ENCODE measurements around the gene YIPF5.

DNA sequence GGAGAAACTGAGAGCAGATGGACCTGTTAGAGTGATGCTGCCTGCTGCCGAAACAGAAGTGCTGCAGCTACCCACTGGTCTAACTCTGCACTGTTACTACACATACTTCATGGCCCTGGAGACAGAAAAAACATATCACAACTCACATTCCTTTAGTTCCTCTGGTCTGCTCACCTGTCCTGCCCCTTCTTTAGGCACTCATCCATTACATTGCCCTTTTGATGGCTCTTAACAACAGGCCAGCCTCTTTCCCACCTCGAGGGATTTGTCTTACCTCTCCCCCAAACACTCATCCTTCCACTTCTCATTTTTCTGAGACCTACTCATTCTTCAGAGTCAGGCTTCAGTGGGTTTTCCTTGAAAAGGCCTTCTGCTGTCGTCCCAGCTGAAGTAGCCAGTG lies 49.4 kb upstream of the YIPF5 start:
- TF ChIP-seq CTCF (IDR thresholded peaks at IDR 0.05 in 2 of 3, conservative IDR thresholded peaks at IDR 0.05 in 1 of 3; ENCODE audit: borderline replicate concordance in 1 of 3, insufficient read depth in 1 of 3, low read depth in 2 of 3, low read length in 2 of 3) (no peak), CEBPB (IDR thresholded peaks at IDR 0.05; ENCODE audit: low read depth) (no peak), POLR2AphosphoS5 (IDR thresholded peaks at IDR 0.05; ENCODE audit: low read depth, low read length) (no peak), SP1 (IDR thresholded peaks at IDR 0.05; ENCODE audit: low read depth) (no peak), SIN3A (IDR thresholded peaks at IDR 0.05; ENCODE audit: low read depth) (no peak), POLR2A (IDR thresholded peaks at IDR 0.05; ENCODE audit: borderline replicate concordance, extremely low read depth, insufficient read depth, insufficient read length) (no peak), EGR1 (IDR thresholded peaks at IDR 0.05; ENCODE audit: low read depth) (no peak), JUND (IDR thresholded peaks at IDR 0.05) (no peak)

Data from HCT116 (cell line).